OCI-LY1 (cell line): Measurements from ENCODE around the gene GP1BB.

Source experiments
- H2AFZ ChIP-seq: fragments of 200-600 bp; sonication (generic), shearing (Covaris generic); 2 replicates; pipeline ENCODE4 v1.6.0; 2014; ENCODE audit warnings: antibody characterized with exemption, mild to moderate bottlenecking, low read length
- H3F3A ChIP-seq: fragments of 200-600 bp; sonication (generic), shearing (Covaris generic); 2 replicates; pipeline ENCODE4 v1.6.0; 2014; ENCODE audit warnings: mild to moderate bottlenecking, antibody characterized with exemption, low read length, moderate library complexity; ENCODE audit not compliant: insufficient read depth
- H3K27ac ChIP-seq: fragments of 200-600 bp; sonication (generic); 2 replicates; pipeline ENCODE4 v1.5.1; 2014; ENCODE audit warnings: low read length, mixed run types, mild to moderate bottlenecking, low read depth; ENCODE audit not compliant: poor library complexity, severe bottlenecking
- H3K27me3 ChIP-seq: fragments of 200-600 bp; sonication (generic); 2 replicates; pipeline ENCODE4 v1.6.0; 2014; ENCODE audit warnings: antibody characterized with exemption, mild to moderate bottlenecking, low read length, moderate library complexity; ENCODE audit not compliant: insufficient read depth
- H3K36me3 ChIP-seq: fragments of 200-600 bp; sonication (generic); 2 replicates; pipeline ENCODE4 v1.6.1; 2014; ENCODE audit warnings: mild to moderate bottlenecking, antibody characterized with exemption, low read length, moderate library complexity, mixed read lengths; ENCODE audit not compliant: insufficient read depth
- H3K4me1 ChIP-seq: fragments of 200-600 bp; sonication (generic); 2 replicates; pipeline ENCODE4 v1.5.1; 2014; ENCODE audit warnings: mild to moderate bottlenecking, low read length, moderate library complexity; ENCODE audit not compliant: insufficient read depth, severe bottlenecking
- H3K4me2 ChIP-seq: fragments of 200-600 bp; sonication (generic), shearing (Covaris generic); 2 replicates; pipeline ENCODE4 v1.6.1; 2014; ENCODE audit warnings: low read length
- H3K4me3 ChIP-seq: fragments of 200-600 bp; sonication (generic); 2 replicates; pipeline ENCODE4 v1.5.1; 2014; ENCODE audit warnings: low read length, low read depth, mild to moderate bottlenecking, mixed read lengths; ENCODE audit not compliant: poor library complexity, severe bottlenecking
- H3K79me2 ChIP-seq: fragments of 200-600 bp; shearing (Covaris generic); 2 replicates; pipeline ENCODE4 v1.6.1; 2016; ENCODE audit warnings: mixed run types, low read length, mixed read lengths; ENCODE audit not compliant: insufficient read depth
- H3K9ac ChIP-seq: fragments of 200-600 bp; sonication (generic), shearing (Covaris generic); 2 replicates; pipeline ENCODE4 v1.6.1; 2014; ENCODE audit warnings: mild to moderate bottlenecking, low read length, mixed read lengths
- H3K9me2 ChIP-seq: fragments of 200-600 bp; sonication (generic), shearing (Covaris generic); 2 replicates; pipeline ENCODE4 v1.6.1; 2014; ENCODE audit warnings: low read depth, mild to moderate bottlenecking, low read length, mixed read lengths
- H3K9me3 ChIP-seq: fragments of 200-600 bp; shearing (Covaris generic); 2 replicates; pipeline ENCODE4 v1.6.1; 2014; ENCODE audit warnings: low read length, mixed read lengths
- H4K20me1 ChIP-seq: fragments of 200-600 bp; sonication (generic), shearing (Covaris generic); 2 replicates; pipeline ENCODE4 v1.6.0; 2016; ENCODE audit warnings: mild to moderate bottlenecking, low read length; ENCODE audit not compliant: insufficient read depth
- CTCF ChIP-seq: fragments of 200-600 bp; sonication (generic), shearing (Covaris generic); IDR thresholded peaks from 2 replicates; pipeline ENCODE4 v1.5.1; 2017; ENCODE audit warnings: mild to moderate bottlenecking, antibody characterized with exemption, low read length, moderate library complexity, mixed read lengths
- EZH2 ChIP-seq: fragments of 200-600 bp; sonication (generic), shearing (Covaris generic); IDR thresholded peaks from 2 replicates; pipeline ENCODE4 v1.8.0; 2017; ENCODE audit warnings: borderline replicate concordance, mixed run types, mild to moderate bottlenecking, antibody characterized with exemption, low read length, moderate library complexity, mixed read lengths

Gene GP1BB

DNA sequence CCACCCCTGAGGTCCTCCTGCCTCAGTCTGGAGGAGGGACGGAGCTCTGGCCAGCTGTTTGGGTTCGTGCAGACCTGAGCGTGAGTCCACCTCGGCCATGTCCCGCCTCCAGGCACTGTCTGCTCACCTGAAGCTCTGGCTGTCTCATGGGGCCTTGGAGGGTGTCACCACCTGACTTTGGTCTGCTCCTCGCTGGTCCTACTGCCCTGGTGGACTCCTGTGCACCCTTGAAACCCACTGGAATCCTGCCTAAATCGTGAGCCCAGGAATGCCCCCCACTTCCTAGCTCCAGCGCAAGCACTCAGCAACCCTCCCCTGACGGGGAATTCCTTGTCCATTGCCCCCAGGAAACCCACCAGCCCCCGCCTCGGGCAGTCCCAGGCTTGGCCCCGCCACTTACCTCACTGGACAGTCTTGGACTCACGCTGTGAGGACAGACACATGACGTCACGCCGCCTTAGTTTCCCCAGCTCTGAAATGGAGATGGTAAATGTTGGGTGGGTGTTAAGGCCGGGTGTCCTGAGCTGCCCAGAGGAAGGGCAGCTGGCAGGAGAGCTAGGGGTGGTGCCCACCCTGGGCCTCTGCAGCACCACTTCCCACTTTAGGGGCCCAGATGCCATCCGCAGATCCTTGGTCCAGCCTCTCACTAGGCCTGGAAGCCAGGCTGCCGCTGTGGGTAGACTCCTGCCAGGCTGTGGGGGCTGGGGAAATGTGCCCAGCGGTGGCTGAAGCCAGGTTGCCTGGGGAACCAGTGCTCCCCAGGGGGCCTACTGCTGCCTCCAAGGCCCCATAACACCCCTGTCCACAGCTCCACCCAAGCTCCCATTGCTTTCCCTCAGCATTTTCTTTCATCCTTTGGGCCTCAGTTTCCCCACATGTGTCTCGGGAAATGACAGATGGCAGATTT, 19.1 kb downstream of the GP1BB start:
- TF ChIP-seq EZH2, result no peak
- TF ChIP-seq CTCF, result no peak
- Histone ChIP-seq H3K4me3 (no peak overlapping the region), H3F3A (no peaks in the 10 kb centered on the region), H3K4me1 (no peaks in the 10 kb centered on the region), H3K9ac (no peak overlapping the region), H3K9me3 (no peaks in the 10 kb centered on the region), H3K9me2 (no peaks in the 10 kb centered on the region), H3K36me3 (no peaks in the 10 kb centered on the region), H2AFZ (no peak overlapping the region), H4K20me1 (no peaks in the 10 kb centered on the region), H3K27me3 (peaks cover 7% of the 10 kb centered on the region; the same call in 1 of the 2 replicates), H3K79me2 (no peaks in the 10 kb centered on the region), H3K4me2 (no peak overlapping the region), H3K27ac (no peak overlapping the region)

- TF ChIP-seq CTCF, result no peak
- TF ChIP-seq EZH2, result no peak
- Histone ChIP-seq H3K9me2 (no peaks in the 10 kb centered on the region), H3K36me3 (no peaks in the 10 kb centered on the region), H3F3A (no peaks in the 10 kb centered on the region), H2AFZ (no peak overlapping the region), H3K27me3 (peaks cover 7% of the 10 kb centered on the region), H3K4me2 (no peak overlapping the region), H3K4me1 (no peaks in the 10 kb centered on the region), H3K9ac (no peak overlapping the region), H3K79me2 (no peaks in the 10 kb centered on the region), H3K4me3 (no peak overlapping the region), H3K27ac (no peak overlapping the region), H3K9me3 (no peaks in the 10 kb centered on the region), H4K20me1 (no peaks in the 10 kb centered on the region)
Observed at GRCh38 chr22:19743081-19743480, 19.7 kb downstream of the GP1BB start.

DNA sequence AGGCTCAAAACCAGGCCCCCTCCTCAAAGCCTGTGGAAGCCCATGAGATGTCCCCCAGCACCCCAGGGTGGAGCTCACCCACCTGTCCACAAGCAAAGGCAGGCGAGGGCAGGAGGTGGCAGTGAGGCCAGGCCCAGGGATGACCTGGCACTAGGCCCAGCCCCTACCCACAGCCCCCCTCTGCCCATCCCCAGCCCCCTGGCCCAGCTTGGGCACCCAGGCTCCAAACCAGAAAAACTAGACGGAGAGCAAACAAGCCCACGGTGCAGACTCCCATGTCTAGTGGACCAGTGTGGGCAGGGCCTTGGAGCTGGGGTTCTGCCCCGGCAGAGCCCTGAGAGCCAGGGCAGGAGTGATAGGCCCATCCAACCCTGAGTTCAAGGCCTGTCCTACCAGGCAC, 20.3 kb downstream of the GP1BB start:
- Histone ChIP-seq H3K9me3 (no peaks in the 10 kb centered on the region), H3K27ac (no peak overlapping the region), H3K4me1 (no peaks in the 10 kb centered on the region), H2AFZ (no peak overlapping the region), H3K27me3 (peaks cover 11% of the 10 kb centered on the region), H3K9me2 (no peaks in the 10 kb centered on the region), H3K4me2 (no peak overlapping the region), H3F3A (no peaks in the 10 kb centered on the region), H3K79me2 (no peaks in the 10 kb centered on the region), H3K36me3 (no peaks in the 10 kb centered on the region), H3K4me3 (no peak overlapping the region), H3K9ac (no peak overlapping the region), H4K20me1 (no peaks in the 10 kb centered on the region)
- no peak for TF ChIP-seq CTCF
- no peak for TF ChIP-seq EZH2
